Hypothalamus (tissue), 51 donors: ENCODE measurements around the gene ANKRD44.

Experiments used
- DNase-seq, 51 donors: peaks; one replicate each; lab custom pipeline; 2025; lab: John Stamatoyannopoulos, UW

Gene ANKRD44

DNA sequence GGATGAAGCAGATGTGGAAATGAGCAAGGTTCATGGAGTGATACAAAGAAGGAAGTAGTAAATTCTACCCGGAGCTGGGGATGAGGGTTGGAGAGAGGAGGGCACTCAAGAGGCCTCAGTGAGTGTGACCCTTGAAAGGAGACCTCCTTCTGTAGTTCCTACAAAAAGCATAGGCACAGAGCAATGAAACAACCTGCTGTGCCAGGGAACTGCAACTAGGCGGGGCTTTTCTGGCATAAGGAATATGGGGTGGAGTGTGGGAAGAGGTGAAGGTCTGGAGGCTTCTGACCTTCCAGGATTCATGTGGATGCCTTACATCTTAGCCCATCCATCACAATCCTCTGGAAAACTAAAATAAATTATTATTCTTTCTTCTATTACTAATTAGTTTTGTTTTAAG lies 358.6 kb downstream of the ANKRD44 start:
- no peak for DNase-seq

GRCh38 chr2:196949116-196949515 lies 361.5 kb downstream of the ANKRD44 start:
- no peak for DNase-seq

DNA sequence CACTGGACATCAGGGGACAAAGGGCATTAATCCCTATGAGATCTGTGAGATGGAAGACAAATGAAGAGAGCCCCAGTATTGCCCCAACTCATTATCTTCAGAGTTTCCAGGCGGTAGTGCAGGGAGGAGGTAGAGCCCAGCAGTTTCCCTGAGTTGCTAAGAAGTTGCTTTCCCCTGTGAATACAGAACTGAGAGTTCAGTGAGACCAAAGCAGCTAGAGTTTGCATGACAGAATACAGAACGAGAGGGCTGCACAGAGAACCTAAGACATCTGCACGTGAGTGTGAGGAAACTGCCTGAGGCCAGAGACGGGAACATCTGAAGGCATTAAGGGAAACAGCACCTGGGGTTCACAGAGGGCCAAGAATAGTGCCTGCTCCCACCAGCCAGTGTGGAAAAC lies 366.0 kb downstream of the ANKRD44 start:
- DNase-seq: no peak

DNA sequence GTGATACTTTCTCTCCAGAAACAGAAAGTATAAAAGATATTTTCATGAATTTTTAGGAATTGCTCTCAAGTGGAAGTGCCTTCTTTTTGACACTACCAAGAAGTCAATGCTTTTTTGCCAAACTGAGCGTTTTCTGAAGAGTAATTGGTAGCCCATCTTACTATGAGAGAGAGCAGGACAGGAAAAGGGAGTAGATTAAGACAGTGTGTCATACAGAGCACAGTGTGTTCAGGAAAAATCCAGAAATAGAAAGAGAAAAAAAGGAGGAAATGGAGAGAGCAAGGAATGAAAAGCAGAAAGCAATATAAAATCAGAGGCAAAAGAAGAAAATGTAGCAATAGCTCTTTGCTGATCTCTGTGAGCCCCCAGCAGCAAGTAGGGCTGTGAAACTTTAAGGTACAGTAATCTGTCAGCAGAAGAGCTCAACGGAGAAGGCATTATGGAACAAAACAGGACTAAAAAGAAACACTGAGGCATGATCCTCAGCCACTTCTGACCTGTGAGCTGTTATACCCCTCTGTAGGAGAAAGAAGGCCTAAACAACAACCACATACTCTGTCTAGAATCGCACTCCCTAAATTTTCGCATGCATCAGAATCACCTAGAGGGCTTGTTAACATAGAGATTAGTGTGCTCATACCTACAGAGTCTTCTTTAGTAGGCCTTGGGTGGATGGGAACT lies 369.0 kb downstream of the ANKRD44 start:
- DNase-seq: no peak

GRCh38 chr2:196939371-196939770 lies 371.2 kb downstream of the ANKRD44 start:
- no peak for DNase-seq
